NB4 (cell line): Measurements from ENCODE around the gene TSPAN11.

ENCODE experiments used
- DNase-seq: peaks from one replicate; pipeline ENCODE4 v3.0.0; 2010; ENCODE audit warnings: low read depth
- H3K4me3 ChIP-seq: one replicate; pipeline ENCODE4 v1.5.1; 2011; ENCODE audit warnings: mild to moderate bottlenecking, low read depth, low read length, moderate library complexity
- MYC ChIP-seq: IDR thresholded peaks from 2 replicates; pipeline ENCODE4 v1.6.1; 2011; ENCODE audit warnings: low read depth, low read length
- POLR2A ChIP-seq: IDR thresholded peaks from 2 replicates; pipeline ENCODE4 v1.6.1; 2011; ENCODE audit warnings: mild to moderate bottlenecking; ENCODE audit not compliant: insufficient read length; ENCODE audit errors: extremely low read depth
- TF ChIP-seq, protein P1 (sequence below): IDR thresholded peaks from 2 replicates; pipeline ENCODE4 v1.6.1; 2011; ENCODE audit warnings: low read depth, low read length
- TF ChIP-seq, protein P2 (sequence below): IDR thresholded peaks from one replicate; pipeline ENCODE4 v1.5.1; 2012; ENCODE audit warnings: low read depth, low read length

The TSPAN11 gene

DNA sequence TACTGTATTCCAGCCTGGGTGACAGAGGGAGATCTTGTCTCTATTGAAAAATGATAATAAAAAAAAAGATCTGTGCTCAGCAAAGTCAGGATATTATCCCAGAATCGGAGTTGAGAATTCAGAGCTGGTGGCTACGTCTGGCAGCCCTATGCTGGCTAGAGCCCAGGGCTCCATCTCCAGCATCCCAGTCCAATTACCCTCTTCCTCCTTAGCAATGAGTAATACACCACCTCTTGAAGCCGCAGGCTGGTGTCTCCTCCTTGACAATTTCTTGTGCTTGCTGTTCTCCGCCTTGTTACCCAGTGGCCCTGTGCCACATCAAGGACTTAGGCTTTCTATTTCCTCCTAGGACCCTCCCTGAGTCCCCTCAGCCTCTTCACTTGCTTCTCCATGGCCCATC lies 108.7 kb downstream of the TSPAN11 start:
- TF ChIP-seq POLR2A, result no peak
- TF ChIP-seq, protein P1, sequence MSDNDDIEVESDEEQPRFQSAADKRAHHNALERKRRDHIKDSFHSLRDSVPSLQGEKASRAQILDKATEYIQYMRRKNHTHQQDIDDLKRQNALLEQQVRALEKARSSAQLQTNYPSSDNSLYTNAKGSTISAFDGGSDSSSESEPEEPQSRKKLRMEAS, result no peak
- TF ChIP-seq, protein P2, sequence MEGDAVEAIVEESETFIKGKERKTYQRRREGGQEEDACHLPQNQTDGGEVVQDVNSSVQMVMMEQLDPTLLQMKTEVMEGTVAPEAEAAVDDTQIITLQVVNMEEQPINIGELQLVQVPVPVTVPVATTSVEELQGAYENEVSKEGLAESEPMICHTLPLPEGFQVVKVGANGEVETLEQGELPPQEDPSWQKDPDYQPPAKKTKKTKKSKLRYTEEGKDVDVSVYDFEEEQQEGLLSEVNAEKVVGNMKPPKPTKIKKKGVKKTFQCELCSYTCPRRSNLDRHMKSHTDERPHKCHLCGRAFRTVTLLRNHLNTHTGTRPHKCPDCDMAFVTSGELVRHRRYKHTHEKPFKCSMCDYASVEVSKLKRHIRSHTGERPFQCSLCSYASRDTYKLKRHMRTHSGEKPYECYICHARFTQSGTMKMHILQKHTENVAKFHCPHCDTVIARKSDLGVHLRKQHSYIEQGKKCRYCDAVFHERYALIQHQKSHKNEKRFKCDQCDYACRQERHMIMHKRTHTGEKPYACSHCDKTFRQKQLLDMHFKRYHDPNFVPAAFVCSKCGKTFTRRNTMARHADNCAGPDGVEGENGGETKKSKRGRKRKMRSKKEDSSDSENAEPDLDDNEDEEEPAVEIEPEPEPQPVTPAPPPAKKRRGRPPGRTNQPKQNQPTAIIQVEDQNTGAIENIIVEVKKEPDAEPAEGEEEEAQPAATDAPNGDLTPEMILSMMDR, result no peak
- TF ChIP-seq MYC, result no peak
- DNase-seq, result no peak
- H3K4me3 ChIP-seq, result no peak overlapping the region

DNA sequence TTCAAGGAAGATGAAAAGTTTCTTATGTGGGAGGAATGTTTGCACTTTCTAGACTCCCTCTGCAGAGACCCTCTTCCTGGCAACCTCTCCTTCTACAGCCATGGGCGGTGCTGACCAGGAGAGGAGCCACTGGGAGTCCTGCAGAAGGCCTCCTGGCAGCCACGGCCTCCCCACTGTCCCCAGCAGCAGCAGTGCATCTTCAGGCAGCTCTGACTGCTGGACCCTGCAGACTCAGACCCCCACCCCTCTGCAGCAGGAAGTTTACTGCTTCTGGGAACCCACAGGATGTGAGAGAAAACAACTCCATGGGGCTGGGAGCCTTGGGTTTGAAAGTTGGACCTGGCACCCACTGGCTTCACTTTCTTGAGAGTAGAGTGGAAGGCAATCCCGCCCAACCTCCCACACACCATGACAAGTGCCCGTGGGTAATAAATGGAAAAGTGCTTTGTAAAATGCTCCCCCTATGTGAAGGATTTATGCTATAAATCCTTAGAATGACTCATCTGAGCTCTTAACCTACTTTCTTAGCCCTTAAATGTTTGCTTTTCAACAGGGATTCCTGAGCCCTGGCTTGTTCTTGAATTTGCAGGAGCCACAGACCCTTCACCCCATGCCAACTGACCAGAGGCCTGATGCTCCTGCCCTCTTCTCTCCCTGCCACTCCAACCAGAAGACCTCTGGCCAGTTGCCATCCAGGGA lies 109.6 kb downstream of the TSPAN11 start:
- TF ChIP-seq, protein P2, result no peak
- TF ChIP-seq, protein P1, result no peak
- no peak for TF ChIP-seq POLR2A
- no peak for TF ChIP-seq MYC
- DNase-seq, result no peak
- H3K4me3 ChIP-seq, result no peak overlapping the region

DNA sequence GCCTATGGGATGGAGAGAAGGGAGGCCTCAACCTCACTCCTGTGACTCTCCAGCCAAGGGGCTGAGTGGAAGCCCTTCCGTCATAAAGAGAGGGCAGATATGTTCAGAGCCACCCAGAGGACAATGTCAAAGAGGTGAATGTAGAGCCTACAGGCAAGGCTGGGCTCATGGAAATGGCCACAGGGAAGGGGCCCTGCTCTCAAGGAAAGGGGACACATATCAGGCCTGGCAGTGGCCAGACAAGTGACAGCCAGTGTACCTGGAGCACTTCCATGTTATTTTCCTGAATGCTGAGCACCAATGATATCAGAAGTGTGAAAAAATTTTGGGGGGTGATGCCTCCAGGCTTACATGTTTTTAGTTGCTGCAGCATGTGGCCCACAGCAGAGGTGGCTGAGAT lies 110.5 kb downstream of the TSPAN11 start:
- no peak overlapping the region for H3K4me3 ChIP-seq
- TF ChIP-seq MYC, result no peak
- TF ChIP-seq, protein P1, result no peak
- no peak for DNase-seq

DNA sequence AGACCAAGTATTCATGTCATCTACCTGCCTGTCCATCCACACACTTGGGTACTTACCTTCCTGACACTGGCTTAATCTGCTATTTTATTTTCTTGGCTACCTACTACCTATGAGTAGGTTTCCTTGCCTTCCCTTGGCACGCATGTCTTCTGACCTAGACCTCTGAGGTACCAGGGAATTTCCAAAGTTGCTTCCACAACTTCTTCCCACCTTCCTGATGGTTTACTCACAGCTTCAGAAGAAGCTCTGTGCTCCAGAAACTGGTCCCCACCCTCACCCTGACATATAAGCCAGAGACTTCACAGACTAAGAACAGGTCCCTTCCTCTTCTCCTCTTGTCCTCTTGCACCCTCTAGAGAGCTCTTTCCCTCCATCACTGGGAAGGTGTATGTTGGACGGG lies 111.4 kb downstream of the TSPAN11 start:
- no peak for DNase-seq
- no peak overlapping the region for H3K4me3 ChIP-seq
- TF ChIP-seq, protein P2, result no peak
- no peak for TF ChIP-seq MYC
- TF ChIP-seq, protein P1, result no peak
- no peak for TF ChIP-seq POLR2A

DNA sequence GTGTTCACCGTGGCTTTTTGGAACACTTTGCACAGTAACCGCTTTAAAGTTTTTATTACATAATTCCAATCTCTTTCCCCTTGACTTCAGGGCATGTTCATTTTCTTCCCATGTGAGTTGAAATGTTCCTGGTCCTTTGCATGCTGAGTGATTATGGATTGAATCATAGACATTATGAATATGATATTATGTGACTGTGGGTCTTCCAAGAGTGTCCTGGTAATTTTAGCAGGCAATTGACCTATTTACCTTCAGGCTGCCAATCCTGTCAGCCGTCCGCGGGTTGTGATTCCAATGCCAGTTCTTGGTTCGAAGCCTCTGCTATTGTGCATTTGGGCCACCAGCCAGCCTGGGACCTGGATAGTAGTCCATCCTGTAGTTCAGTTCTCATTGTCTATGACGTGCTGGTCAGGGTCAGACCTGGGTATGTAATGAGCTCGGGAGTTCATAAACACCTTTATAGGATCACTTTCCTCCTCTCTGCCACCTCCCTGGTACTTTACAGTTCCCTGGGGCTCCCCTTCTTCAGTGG lies 114.6 kb downstream of the TSPAN11 start:
- H3K4me3 ChIP-seq, result no peak overlapping the region
- TF ChIP-seq, protein P2, result no peak
- no peak for TF ChIP-seq POLR2A
- TF ChIP-seq, protein P1, result no peak
- no peak for TF ChIP-seq MYC
- DNase-seq, result no peak
